K562 (cell line): Measurements from ENCODE around the gene APBA2. TPM values are rescaled to one million over a fixed set of nuclear protein-coding genes. Genes with fewer than 3 reads are reported as not detected.

Experiments
- ARID1B ChIP-seq: fragments of 450-650 bp; IDR thresholded peaks from 2 replicates; pipeline ENCODE4 v1.6.1; 2016; ENCODE audit warnings: antibody characterized with exemption, mild to moderate bottlenecking, inconsistent platforms
- CREM ChIP-seq: IDR thresholded peaks from 2 replicates; pipeline ENCODE4 v1.6.1; 2014; ENCODE audit warnings: antibody characterized with exemption, low read depth
- DPF2 ChIP-seq: fragments of 450-650 bp; IDR thresholded peaks from 2 replicates; pipeline ENCODE4 v1.6.1; 2016
- FOXM1 ChIP-seq, 2 experiments: fragments of 450-650 bp in 1 of 2; sonication (generic) in 1 of 2; formaldehyde crosslinking in 1 of 2; IDR thresholded peaks; 2 replicates each; pipeline versions ENCODE4 v1.6.1 to v1.9.0; 2017 to 2022; ENCODE audit warnings: low read depth in 2 of 2, mild to moderate bottlenecking in 2 of 2, missing genetic modification reagents in 1 of 2, moderate library complexity in 1 of 2
- GABPB2 ChIP-seq: fragments of 250-450 bp; sonication (Bioruptor Pico); conservative IDR thresholded peaks from 2 replicates; pipeline ENCODE4 v1.5.1; 2021; ENCODE audit warnings: mild to moderate bottlenecking
- HOXB6 ChIP-seq: fragments of 250-450 bp; sonication (Bioruptor Pico); IDR thresholded peaks from 2 replicates; pipeline ENCODE4 v1.5.1; 2022; ENCODE audit warnings: mild to moderate bottlenecking, borderline replicate concordance
- JUND ChIP-seq, 2 experiments: IDR thresholded peaks; 2 replicates in 1 of 2; 3 replicates in 1 of 2; pipeline ENCODE4 v1.6.1; 2011; ENCODE audit warnings: borderline replicate concordance in 2 of 2, low read depth in 2 of 2, low read length in 2 of 2, improper control_type of control experiment in 1 of 2, missing biosample characterization in 1 of 2, missing genetic modification characterization in 1 of 2, missing genetic modification reagents in 1 of 2
- LEF1 ChIP-seq: fragments of 450-650 bp; IDR thresholded peaks from 2 replicates; pipeline ENCODE4 v1.6.1; 2016; ENCODE audit warnings: mild to moderate bottlenecking
- MTF1 ChIP-seq: fragments of 250-450 bp; sonication (Bioruptor Pico); IDR thresholded peaks from 2 replicates; pipeline ENCODE4 v1.9.0; 2021; ENCODE audit warnings: moderate library complexity, mild to moderate bottlenecking, inconsistent platforms, borderline replicate concordance
- SMARCA4 ChIP-seq: fragments of 450-650 bp; IDR thresholded peaks from 2 replicates; pipeline ENCODE4 v1.6.1; 2016
- SPI1 ChIP-seq: IDR thresholded peaks from 2 replicates; pipeline ENCODE4 v1.6.1; 2011; ENCODE audit warnings: low read depth, low read length, control low read depth, borderline replicate concordance
- TAL1 ChIP-seq: fragments of 450-650 bp; IDR thresholded peaks from 2 replicates; pipeline ENCODE4 v1.6.1; 2016; ENCODE audit warnings: mild to moderate bottlenecking
- TRIM28 ChIP-seq: fragments of 450-650 bp; IDR thresholded peaks from 2 replicates; pipeline ENCODE4 v1.6.1; 2017
- ZFP36 ChIP-seq: fragments of 150-350 bp; IDR thresholded peaks from 2 replicates; pipeline ENCODE4 v1.6.1; 2018; ENCODE audit warnings: low read length, low read depth; ENCODE audit not compliant: partially characterized antibody
- ZNF12 ChIP-seq: sonication (generic); formaldehyde crosslinking; IDR thresholded peaks from 2 replicates; pipeline ENCODE4 v1.4.0; 2020; ENCODE audit warnings: mild to moderate bottlenecking, missing genetic modification reagents
- ZNF134 ChIP-seq: fragments of 250-450 bp; sonication (Bioruptor Pico); conservative IDR thresholded peaks from 2 replicates; pipeline ENCODE4 v1.4.0; 2020
- ZNF584 ChIP-seq: fragments of 200-800 bp; sonication (Bioruptor generic); IDR thresholded peaks from 2 replicates; pipeline ENCODE4 v1.6.1; 2016; ENCODE audit warnings: low read depth, mild to moderate bottlenecking, missing genetic modification characterization, missing compliant biosample characterization
- ZNF75A ChIP-seq: fragments of 450-650 bp; formaldehyde crosslinking; IDR thresholded peaks from 2 replicates; pipeline ENCODE4 v1.4.0; 2020; ENCODE audit warnings: mild to moderate bottlenecking
- polyA plus RNA-seq, 8 experiments: library from polyadenylated mRNA; depleted of rRNA in 4 of 8; stranded (reverse) in 5 of 8; unstranded in 3 of 8; fragments of >200 nt; fragmentation: Nextera tagmentation in 2 of 8; fragmentation: Illumina TruSeq in 1 of 8; extraction: Ambion mirVana in 2 of 8; extraction: Trizol in 1 of 8; gene quantifications; 2 replicates each; pipeline versions ENCODE4 v1.2.1 to v1.2.3, GENCODE V29; 2011 to 2014; ENCODE audit warnings: inconsistent platforms in 1 of 8, missing spikeins in 1 of 8
- total RNA-seq, 7 experiments: library from RNA; depleted of rRNA in 6 of 7; stranded (reverse); fragments of >200 nt in 6 of 7; fragmentation: Illumina TruSeq in 2 of 7; extraction: Trizol in 2 of 7; gene quantifications; 2 replicates each; pipeline versions ENCODE4 v1.2.1 to v1.2.3, GENCODE V29; 2011 to 2021; ENCODE audit warnings: low replicate concordance in 1 of 7
- TF ChIP-seq, protein P1 (sequence below): fragments of 450-650 bp; IDR thresholded peaks from 2 replicates; pipeline ENCODE4 v1.6.1; 2018; ENCODE audit warnings: mild to moderate bottlenecking, low read depth; ENCODE audit not compliant: partially characterized antibody
- TF ChIP-seq, protein P2 (sequence below): fragments of 250-450 bp; sonication (Bioruptor Pico); IDR thresholded peaks from 2 replicates; pipeline ENCODE4 v1.8.0; 2021; ENCODE audit warnings: moderate library complexity, mild to moderate bottlenecking, inconsistent platforms
- TF ChIP-seq, protein P3 (sequence below): sonication (generic); formaldehyde crosslinking; IDR thresholded peaks from 2 replicates; pipeline ENCODE4 v1.9.0; 2022; ENCODE audit warnings: mild to moderate bottlenecking, missing genetic modification reagents
- TF ChIP-seq, protein P4 (sequence below): sonication (generic); formaldehyde crosslinking; IDR thresholded peaks from 2 replicates; pipeline ENCODE4 v1.8.0; 2022; ENCODE audit warnings: mild to moderate bottlenecking, missing genetic modification reagents
- TF ChIP-seq, protein P5 (sequence below): sonication (generic); IDR thresholded peaks from 2 replicates; pipeline ENCODE4 v1.6.1; 2016

APBA2 gene
- total and polyA plus RNA-seq, 9 of the 15 experiments (the other 6 are each of a cell fraction or from before 2014, with no cell fraction given): 0.24 to 40.9 (median 25.2) TPM

DNA sequence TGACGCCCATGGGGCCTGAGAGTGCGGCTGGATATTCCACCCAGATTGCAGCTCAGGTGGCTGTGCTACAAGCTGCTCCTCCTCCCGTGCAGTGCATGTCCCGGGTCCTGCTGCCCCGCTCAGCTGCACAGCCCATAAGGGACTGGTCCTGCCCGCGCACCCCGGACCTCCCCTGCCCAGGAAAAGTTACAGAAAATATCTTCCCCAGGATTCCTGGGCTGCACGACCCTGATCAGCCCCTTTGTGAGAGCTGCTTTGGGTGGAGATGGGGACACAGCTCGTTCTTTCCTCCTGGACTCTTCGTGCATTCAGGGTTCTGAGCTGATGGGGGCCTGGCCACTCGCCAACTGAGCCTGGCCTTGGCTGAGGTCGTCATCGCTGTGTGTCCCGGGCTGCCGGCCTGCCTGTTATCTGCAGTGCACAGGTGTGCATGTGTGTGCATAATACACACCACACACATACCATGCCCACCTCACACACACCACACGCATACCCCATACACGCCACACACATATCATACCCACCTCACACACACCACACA, 28.8 kb downstream of the APBA2 start (continued):
- TF ChIP-seq, protein P1, sequence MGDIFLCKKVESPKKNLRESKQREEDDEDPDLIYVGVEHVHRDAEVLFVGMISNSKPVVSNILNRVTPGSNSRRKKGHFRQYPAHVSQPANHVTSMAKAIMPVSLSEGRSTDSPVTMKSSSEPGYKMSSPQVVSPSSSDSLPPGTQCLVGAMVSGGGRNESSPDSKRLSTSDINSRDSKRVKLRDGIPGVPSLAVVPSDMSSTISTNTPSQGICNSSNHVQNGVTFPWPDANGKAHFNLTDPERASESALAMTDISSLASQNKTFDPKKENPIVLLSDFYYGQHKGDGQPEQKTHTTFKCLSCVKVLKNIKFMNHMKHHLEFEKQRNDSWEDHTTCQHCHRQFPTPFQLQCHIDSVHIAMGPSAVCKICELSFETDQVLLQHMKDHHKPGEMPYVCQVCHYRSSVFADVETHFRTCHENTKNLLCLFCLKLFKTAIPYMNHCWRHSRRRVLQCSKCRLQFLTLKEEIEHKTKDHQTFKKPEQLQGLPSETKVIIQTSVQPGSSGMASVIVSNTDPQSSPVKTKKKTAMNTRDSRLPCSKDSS: no peak
- TF ChIP-seq DPF2 (peak; percentile 88), ZNF584 (CRISPR knock-in tag) (no peak), HOXB6 (CRISPR knock-in tag) (no peak), JUND (IDR thresholded peaks at IDR 0.05; ENCODE audit: borderline replicate concordance, low read depth, low read length) (0 out of 2 replicates have a peak, but pooled peaks have one; percentile 9), JUND (tag; IDR thresholded peaks at IDR 0.05; ENCODE audit: borderline replicate concordance, low read depth, low read length) (no peak; the same call in 2 of the 3 replicates), ZNF134 (no peak), SPI1 (no peak), SMARCA4 (0 out of 2 replicates have a peak, but pooled peaks have one; percentile 54), ARID1B (peak; percentile 86), FOXM1 (IDR thresholded peaks at IDR 0.05; ENCODE audit: low read depth) (no peak), FOXM1 (CRISPR knock-in tag; IDR thresholded peaks at IDR 0.05; ENCODE audit: low read depth) (no peak), MTF1 (CRISPR knock-in tag) (no peak), GABPB2 (CRISPR knock-in tag) (no peak), TRIM28 (no peak), ZNF12 (no peak), ZFP36 (no peak), CREM (peak; percentile 86), ZNF75A (no peak), TAL1 (peak; percentile 65), LEF1 (no peak)
- TF ChIP-seq, protein P2, sequence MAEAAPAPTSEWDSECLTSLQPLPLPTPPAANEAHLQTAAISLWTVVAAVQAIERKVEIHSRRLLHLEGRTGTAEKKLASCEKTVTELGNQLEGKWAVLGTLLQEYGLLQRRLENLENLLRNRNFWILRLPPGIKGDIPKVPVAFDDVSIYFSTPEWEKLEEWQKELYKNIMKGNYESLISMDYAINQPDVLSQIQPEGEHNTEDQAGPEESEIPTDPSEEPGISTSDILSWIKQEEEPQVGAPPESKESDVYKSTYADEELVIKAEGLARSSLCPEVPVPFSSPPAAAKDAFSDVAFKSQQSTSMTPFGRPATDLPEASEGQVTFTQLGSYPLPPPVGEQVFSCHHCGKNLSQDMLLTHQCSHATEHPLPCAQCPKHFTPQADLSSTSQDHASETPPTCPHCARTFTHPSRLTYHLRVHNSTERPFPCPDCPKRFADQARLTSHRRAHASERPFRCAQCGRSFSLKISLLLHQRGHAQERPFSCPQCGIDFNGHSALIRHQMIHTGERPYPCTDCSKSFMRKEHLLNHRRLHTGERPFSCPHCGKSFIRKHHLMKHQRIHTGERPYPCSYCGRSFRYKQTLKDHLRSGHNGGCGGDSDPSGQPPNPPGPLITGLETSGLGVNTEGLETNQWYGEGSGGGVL: no peak
- TF ChIP-seq, protein P3, sequence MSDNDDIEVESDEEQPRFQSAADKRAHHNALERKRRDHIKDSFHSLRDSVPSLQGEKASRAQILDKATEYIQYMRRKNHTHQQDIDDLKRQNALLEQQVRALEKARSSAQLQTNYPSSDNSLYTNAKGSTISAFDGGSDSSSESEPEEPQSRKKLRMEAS (CRISPR knock-in tag): peak; percentile 27; the same call in 1 of the 2 replicates
- TF ChIP-seq, protein P4, sequence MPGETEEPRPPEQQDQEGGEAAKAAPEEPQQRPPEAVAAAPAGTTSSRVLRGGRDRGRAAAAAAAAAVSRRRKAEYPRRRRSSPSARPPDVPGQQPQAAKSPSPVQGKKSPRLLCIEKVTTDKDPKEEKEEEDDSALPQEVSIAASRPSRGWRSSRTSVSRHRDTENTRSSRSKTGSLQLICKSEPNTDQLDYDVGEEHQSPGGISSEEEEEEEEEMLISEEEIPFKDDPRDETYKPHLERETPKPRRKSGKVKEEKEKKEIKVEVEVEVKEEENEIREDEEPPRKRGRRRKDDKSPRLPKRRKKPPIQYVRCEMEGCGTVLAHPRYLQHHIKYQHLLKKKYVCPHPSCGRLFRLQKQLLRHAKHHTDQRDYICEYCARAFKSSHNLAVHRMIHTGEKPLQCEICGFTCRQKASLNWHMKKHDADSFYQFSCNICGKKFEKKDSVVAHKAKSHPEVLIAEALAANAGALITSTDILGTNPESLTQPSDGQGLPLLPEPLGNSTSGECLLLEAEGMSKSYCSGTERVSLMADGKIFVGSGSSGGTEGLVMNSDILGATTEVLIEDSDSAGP (CRISPR knock-in tag): no peak
- TF ChIP-seq, protein P5, sequence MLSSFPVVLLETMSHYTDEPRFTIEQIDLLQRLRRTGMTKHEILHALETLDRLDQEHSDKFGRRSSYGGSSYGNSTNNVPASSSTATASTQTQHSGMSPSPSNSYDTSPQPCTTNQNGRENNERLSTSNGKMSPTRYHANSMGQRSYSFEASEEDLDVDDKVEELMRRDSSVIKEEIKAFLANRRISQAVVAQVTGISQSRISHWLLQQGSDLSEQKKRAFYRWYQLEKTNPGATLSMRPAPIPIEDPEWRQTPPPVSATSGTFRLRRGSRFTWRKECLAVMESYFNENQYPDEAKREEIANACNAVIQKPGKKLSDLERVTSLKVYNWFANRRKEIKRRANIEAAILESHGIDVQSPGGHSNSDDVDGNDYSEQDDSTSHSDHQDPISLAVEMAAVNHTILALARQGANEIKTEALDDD: no peak
